ENCODE measurements around the gene HSPH1.

Gene HSPH1

GRCh38 chr13:31088826-31089420 lies 72.8 kb downstream of the HSPH1 start:
- no peak overlapping the region for H3K4me3 ChIP-seq (ENCODE audit: low read length)
- TF ChIP-seq ZNF274 (IDR thresholded peaks at IDR 0.05; ENCODE audit: low read depth, low read length), result no peak
